Epithelial cell of esophagus (primary cell): ENCODE measurements around the gene KLHL26.

Source experiments
- DNase-seq: peaks from one replicate; pipeline ENCODE4 v3.0.0; 2010; ENCODE audit warnings: low read depth
- H3K4me3 ChIP-seq: 2 replicates; pipeline ENCODE4 v1.5.1; 2011; ENCODE audit warnings: mild to moderate bottlenecking, low read length, control low read depth
- CTCF ChIP-seq: IDR thresholded peaks from 2 replicates; pipeline ENCODE4 v1.5.1; 2011; ENCODE audit warnings: low read depth, mild to moderate bottlenecking, low read length, control low read depth, inconsistent platforms; ENCODE audit not compliant: insufficient read depth; ENCODE audit errors: missing control alignments

Gene KLHL26

DNA sequence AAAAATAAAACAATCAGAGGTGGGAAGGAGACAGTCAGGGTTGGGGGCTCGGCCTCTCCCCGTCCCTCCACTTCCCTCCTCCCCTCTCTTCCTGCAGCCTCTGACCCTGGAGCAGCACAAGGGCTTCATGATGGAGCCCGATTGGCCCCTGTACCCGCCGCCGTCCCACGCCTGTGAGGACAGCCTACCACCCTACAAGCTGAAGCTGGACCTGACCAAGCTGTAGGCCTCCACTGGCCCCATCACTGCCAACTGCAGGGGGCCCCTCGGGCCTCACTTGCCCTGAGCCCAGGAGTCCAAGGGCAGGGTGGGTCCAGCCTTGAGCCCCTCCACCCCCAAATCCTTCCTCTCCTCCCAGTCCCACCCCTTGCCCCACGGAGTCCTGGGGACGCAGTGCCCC lies 16.5 kb upstream of the KLHL26 start:
- no peak for TF ChIP-seq CTCF
- no peak overlapping the region for H3K4me3 ChIP-seq
- DNase-seq = no peak

- no peak overlapping the region for H3K4me3 ChIP-seq
- no peak for TF ChIP-seq CTCF
- DNase-seq = no peak
Measured at GRCh38 chr19:18620902-18621301, 15.9 kb upstream of the KLHL26 start.

DNA sequence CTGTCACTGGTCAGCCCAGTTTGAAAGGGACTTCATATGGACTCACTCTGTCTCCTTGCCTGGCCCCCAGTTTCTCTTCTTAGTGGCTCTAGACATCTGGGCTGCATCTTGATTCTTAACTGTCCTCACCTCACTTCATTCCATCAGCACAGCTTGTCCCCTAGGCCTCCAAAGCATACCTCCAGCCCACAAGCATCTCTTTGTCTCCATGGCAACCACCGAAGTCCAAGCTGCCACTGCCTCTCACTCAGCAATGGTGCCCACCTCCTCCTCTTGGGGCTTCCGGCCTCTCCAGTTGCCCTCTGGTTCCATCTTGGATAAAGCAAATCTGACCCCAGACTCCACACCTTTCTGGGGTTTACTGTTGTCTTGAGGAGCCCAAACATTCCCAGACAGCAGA lies 9.9 kb upstream of the KLHL26 start:
- no peak overlapping the region for H3K4me3 ChIP-seq
- DNase-seq = no peak

GRCh38 chr19:18629166-18630088 lies 7.4 kb upstream of the KLHL26 start:
- TF ChIP-seq CTCF = no peak
- no peak overlapping the region for H3K4me3 ChIP-seq
- DNase-seq = no peak

More for the DNA sequence above, 9.9 kb upstream of the KLHL26 start:
- no peak for TF ChIP-seq CTCF

GRCh38 chr19:18633321-18633720 lies 3.5 kb upstream of the KLHL26 start:
- no peak overlapping the region for H3K4me3 ChIP-seq
- no peak for DNase-seq
- no peak for TF ChIP-seq CTCF

- peak; percentile 65 for DNase-seq
- no peak overlapping the region for H3K4me3 ChIP-seq
- TF ChIP-seq CTCF = no peak
Measured at GRCh38 chr19:18634612-18635297, 2.1 kb upstream of the KLHL26 start.

GRCh38 chr19:18635831-18636182 lies 1.0 kb upstream of the KLHL26 start:
- H3K4me3 ChIP-seq = no peak overlapping the region
- TF ChIP-seq CTCF = no peak
- no peak for DNase-seq
